Measurements from ENCODE around the gene TMEM238L. TPM values are rescaled to one million over a fixed set of nuclear protein-coding genes. Genes with fewer than 3 reads are reported as not detected.
A peak's percentile ranks its signal among the peaks of the same experiment; 100 is the strongest.

Gene TMEM238L
- total and polyA plus RNA-seq, 9 of the 15 experiments (the other 6 are each of a cell fraction or from before 2014, with no cell fraction given), result not detected

- TF ChIP-seq ZBTB40 (IDR thresholded peaks at IDR 0.05), result no peak
- no peak for TF ChIP-seq ZBTB40 (CRISPR knock-in tag; IDR thresholded peaks at IDR 0.05)
- peak; percentile 98 for TF ChIP-seq TBP (optimal IDR thresholded peaks at IDR 0.05; ENCODE audit: low read depth, low read length)
- TF ChIP-seq CBX5 (IDR thresholded peaks at IDR 0.05; ENCODE audit: borderline replicate concordance, low read depth), result no peak
- peak; percentile 98 for TF ChIP-seq POLR2AphosphoS5 (IDR thresholded peaks at IDR 0.05; ENCODE audit: control insufficient read depth, insufficient read depth, low read depth, low read length)
- TF ChIP-seq PHB (CRISPR knock-in tag; IDR thresholded peaks at IDR 0.05), result no peak
- no peak for TF ChIP-seq HOMEZ (CRISPR knock-in tag; IDR thresholded peaks at IDR 0.05)
- no peak for TF ChIP-seq RAD21 (CRISPR knock-in tag; conservative IDR thresholded peaks at IDR 0.05 in 1 of 2, IDR thresholded peaks at IDR 0.05 in 1 of 2)
- no peak for TF ChIP-seq IFI16 (CRISPR knock-in tag; IDR thresholded peaks at IDR 0.05)
- TF ChIP-seq RNF2 (IDR thresholded peaks at IDR 0.05), result peak; percentile 73; the same call in 1 of the 2 replicates
- no peak for TF ChIP-seq TAF15 (IDR thresholded peaks at IDR 0.05; ENCODE audit: low read depth, low read length)
- no peak for TF ChIP-seq KAT7 (CRISPR knock-in tag; IDR thresholded peaks at IDR 0.05; ENCODE audit: borderline replicate concordance)
Observed at GRCh38 chr17:10790491-10791401, 13.2 kb downstream of the TMEM238L start (continued).

Data from K562 (cell line).